Stomach smooth muscle (tissue), 2 donors: ENCODE data around the gene RABEP2.

Experiments
- H3K27ac ChIP-seq: one replicate; pipeline ENCODE4 v1.7.0; 2013; ENCODE audit warnings: mild to moderate bottlenecking, low read length, inconsistent platforms
- H3K27me3 ChIP-seq, 2 donors: one replicate each; pipeline ENCODE4 v1.7.0; 2013; ENCODE audit warnings: low read length in 2 of 2; ENCODE audit not compliant: insufficient read depth in 2 of 2, control insufficient read depth in 1 of 2
- H3K36me3 ChIP-seq, 2 donors: one replicate each; pipeline ENCODE4 v1.7.0; 2013; ENCODE audit warnings: low read length in 2 of 2; ENCODE audit not compliant: control insufficient read depth in 2 of 2, insufficient read depth in 2 of 2
- H3K4me1 ChIP-seq: one replicate; pipeline ENCODE4 v1.7.0; 2013; ENCODE audit warnings: low read length; ENCODE audit not compliant: control insufficient read depth, insufficient read depth
- H3K4me3 ChIP-seq, 2 donors: one replicate each; pipeline ENCODE4 v1.7.0; 2013; ENCODE audit warnings: low read length in 2 of 2
- H3K9ac ChIP-seq, 2 donors: one replicate each; pipeline ENCODE4 v1.7.0; 2013; ENCODE audit warnings: low read length in 2 of 2, mild to moderate bottlenecking in 1 of 2
- H3K9me3 ChIP-seq, 2 donors: one replicate each; pipeline ENCODE4 v1.7.0; 2013; ENCODE audit warnings: low read length in 2 of 2; ENCODE audit not compliant: control insufficient read depth in 2 of 2
- donor health status: healthy.
- donor health status: Pancreatic carcinoma.

RABEP2 gene

DNA sequence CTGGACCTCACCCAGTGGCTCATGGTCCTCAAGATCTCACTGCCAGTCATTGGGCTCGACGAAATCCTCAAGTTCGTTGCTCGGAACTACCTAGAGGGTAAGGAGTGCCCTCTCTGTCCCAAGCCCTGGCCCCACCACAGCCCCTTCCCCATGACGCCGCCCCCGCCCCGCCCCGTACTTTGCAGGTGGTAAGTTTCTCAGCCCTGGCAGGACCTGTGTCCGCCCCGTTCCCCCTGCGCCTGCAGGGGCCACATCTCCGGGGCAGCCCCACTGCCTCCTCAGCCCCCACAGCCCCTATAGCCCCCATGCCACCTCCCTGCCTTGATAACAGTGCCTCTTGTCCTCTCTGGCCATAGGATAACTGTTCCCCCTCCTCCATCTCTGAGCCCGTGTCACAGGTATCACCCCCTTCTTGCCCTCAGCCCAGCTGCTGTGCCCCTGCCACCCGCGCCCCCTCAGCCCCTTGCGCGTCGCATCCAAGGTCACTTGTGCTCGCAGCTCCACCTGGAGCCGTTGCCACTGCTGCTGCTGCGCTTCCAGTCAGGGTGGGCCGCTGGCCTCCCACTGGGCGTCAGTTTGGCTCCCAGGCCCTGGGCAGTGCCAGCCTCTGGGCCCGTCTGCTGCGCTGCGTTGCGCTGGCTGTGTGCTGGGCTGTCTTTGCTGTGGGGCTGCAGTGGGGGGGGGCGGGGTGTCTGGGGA lies 21.5 kb downstream of the RABEP2 start:
- Histone ChIP-seq H3K27me3 (no peaks in the 10 kb centered on the region), H3K9me3 (no peaks in the 10 kb centered on the region), H3K4me3 (no peak overlapping the region), H3K27ac (no peak overlapping the region), H3K36me3 (peaks cover 4 to 8% of the 10 kb centered on the region in 2 donors), H3K9ac (no peak overlapping the region), H3K4me1 (no peaks in the 10 kb centered on the region)

DNA sequence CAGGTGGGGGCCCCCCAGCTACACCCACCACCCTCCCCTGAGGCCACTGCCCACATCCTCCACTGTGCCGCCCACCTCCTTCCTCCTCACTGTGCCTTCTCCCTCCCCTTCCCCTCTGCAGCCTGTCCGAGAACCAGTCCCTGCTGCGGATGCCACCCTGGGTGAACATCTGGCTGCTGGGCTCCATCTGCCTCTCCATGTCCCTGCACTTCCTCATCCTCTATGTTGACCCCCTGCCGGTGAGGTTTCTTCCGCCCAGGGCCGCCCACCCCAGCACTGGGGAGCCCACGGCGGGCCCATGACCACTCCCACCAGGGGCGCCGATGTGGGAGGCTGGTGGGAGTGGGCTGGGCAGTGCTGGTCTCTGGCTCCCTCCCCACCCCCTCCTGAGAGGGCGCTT lies 22.1 kb downstream of the RABEP2 start:
- no peaks in the 10 kb centered on the region for H3K4me1 ChIP-seq
- H3K36me3 ChIP-seq: peaks cover 0 to 4% of the 10 kb centered on the region in 2 donors
- no peak overlapping the region for H3K9ac ChIP-seq
- no peak overlapping the region for H3K27ac ChIP-seq
- no peaks in the 10 kb centered on the region for H3K9me3 ChIP-seq
- H3K4me3 ChIP-seq: no peak overlapping the region
- H3K27me3 ChIP-seq: no peaks in the 10 kb centered on the region

DNA sequence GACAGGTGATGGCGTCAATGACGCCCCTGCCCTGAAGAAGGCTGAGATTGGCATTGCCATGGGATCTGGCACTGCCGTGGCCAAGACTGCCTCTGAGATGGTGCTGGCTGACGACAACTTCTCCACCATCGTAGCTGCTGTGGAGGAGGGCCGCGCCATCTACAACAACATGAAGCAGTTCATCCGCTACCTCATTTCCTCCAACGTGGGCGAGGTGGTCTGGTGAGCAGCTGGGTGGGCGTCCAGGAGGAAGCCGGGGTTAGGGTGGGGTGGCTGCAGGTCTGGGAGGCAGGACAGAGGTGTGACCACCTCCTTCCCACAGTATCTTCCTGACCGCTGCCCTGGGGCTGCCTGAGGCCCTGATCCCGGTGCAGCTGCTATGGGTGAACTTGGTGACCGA lies 23.2 kb downstream of the RABEP2 start:
- Histone ChIP-seq H3K4me3 (no peak overlapping the region), H3K36me3 (peaks cover 0 to 4% of the 10 kb centered on the region in 2 donors), H3K9ac (no peak overlapping the region), H3K9me3 (no peaks in the 10 kb centered on the region), H3K4me1 (no peaks in the 10 kb centered on the region), H3K27me3 (no peaks in the 10 kb centered on the region), H3K27ac (no peak overlapping the region)

DNA sequence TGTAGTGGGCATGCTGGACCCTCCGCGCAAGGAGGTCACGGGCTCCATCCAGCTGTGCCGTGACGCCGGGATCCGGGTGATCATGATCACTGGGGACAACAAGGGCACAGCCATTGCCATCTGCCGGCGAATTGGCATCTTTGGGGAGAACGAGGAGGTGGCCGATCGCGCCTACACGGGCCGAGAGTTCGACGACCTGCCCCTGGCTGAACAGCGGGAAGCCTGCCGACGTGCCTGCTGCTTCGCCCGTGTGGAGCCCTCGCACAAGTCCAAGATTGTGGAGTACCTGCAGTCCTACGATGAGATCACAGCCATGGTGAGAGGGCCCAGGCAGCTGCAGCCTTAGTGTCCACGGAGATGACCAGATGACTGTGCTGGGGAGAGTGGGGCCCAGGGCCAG lies 24.4 kb downstream of the RABEP2 start:
- H3K9me3 ChIP-seq: no peaks in the 10 kb centered on the region
- no peaks in the 10 kb centered on the region for H3K4me1 ChIP-seq
- H3K4me3 ChIP-seq: no peak overlapping the region
- no peak overlapping the region for H3K27ac ChIP-seq
- peaks cover 0 to 4% of the 10 kb centered on the region in 2 donors for H3K36me3 ChIP-seq
- no peak overlapping the region for H3K9ac ChIP-seq
- H3K27me3 ChIP-seq: no peaks in the 10 kb centered on the region

DNA sequence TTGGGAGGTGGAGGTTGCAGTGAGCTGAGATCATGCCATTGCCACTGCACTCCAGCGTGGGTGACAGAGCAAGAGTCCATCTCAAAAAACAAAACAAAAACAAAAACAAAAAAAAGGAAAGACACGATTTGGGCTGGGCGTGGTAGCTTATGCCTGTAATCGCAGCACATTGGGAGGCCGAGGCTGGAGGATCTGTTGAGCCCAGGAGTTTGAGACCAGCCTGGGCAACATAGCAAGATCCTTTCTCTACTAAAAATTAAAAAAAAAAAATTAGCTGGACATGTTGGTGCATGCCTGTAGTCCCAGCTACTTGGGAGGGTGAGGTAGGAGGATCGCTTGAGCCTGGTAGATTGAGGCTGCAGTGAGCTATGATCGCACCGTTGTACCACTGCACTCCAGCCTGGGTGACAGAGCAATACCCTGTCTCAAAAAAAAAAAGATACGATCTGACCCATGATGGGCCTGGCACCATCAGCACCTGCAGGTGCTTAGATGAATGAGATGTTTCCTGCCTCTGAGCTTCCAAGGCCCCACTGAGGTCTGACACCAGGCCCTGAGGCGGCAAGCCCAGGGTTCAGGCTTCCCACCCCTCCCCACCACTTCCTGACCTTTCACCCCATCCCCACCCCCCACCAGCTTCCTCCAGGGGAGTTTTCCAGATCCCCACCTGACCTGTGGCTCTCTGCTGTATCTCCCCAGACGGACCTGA lies 25.0 kb downstream of the RABEP2 start:
- Histone ChIP-seq H3K36me3 (peaks cover 0 to 3% of the 10 kb centered on the region in 2 donors), H3K4me1 (no peaks in the 10 kb centered on the region), H3K27me3 (no peaks in the 10 kb centered on the region), H3K9ac (no peak overlapping the region), H3K9me3 (no peaks in the 10 kb centered on the region), H3K4me3 (no peak overlapping the region), H3K27ac (no peak overlapping the region)

DNA sequence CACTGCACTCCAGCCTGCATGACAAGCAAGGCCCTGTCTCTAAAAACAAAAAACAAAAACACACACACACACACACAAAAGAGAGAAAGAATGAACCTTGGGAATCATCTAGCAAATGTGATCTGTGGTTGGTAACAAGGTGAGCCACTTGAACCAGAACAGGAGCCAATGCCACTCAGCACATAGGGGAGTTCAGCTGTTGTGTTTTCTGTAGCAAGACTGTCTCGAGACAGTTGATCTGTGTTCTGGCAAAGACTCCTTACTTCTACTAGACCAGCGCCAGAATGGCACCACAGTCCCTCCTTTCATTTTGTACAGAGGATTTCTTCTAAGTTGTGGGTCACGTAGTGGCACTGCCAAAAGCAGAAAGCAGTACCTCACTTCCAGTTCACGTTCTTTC lies 26.1 kb downstream of the RABEP2 start:
- no peak overlapping the region for H3K27ac ChIP-seq
- H3K4me3 ChIP-seq: no peak overlapping the region
- H3K9ac ChIP-seq: no peak overlapping the region
- no peaks in the 10 kb centered on the region for H3K9me3 ChIP-seq
- H3K27me3 ChIP-seq: no peaks in the 10 kb centered on the region
- H3K36me3 ChIP-seq: no peaks in the 10 kb centered on the region
- no peaks in the 10 kb centered on the region for H3K4me1 ChIP-seq

DNA sequence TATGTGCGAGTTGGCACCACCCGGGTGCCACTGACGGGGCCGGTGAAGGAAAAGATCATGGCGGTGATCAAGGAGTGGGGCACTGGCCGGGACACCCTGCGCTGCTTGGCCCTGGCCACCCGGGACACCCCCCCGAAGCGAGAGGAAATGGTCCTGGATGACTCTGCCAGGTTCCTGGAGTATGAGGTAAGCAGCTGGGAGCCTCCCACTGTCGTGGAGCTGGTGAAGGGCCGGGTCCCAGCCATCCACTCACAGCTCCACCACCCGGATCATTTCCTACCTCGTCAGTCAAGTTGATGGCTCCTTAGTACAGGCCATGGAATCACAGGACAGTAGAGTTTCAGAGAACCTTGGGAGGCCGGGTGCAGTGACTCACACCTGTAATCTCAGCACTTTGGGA lies 26.8 kb downstream of the RABEP2 start:
- Histone ChIP-seq H3K27me3 (no peaks in the 10 kb centered on the region), H3K27ac (no peak overlapping the region), H3K36me3 (no peaks in the 10 kb centered on the region), H3K4me3 (no peak overlapping the region), H3K4me1 (no peaks in the 10 kb centered on the region), H3K9ac (no peak overlapping the region), H3K9me3 (no peaks in the 10 kb centered on the region)

DNA sequence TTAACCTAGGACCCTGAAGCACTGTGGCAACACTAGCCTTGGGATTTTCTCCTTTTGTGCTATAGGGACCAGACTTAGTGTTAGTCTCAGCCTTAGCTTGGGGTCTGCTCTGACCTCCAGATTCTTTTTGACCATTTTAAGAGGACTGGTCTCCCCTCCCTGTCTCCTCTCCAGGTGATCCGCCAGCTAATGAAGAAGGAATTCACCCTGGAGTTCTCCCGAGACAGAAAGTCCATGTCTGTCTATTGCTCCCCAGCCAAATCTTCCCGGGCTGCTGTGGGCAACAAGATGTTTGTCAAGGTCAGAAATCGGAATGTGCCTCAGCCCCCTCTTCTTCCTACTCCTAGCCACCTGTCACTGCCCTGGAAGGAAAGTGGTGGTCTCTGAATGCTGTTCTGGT lies 27.2 kb downstream of the RABEP2 start:
- H3K9ac ChIP-seq: no peak overlapping the region
- no peaks in the 10 kb centered on the region for H3K9me3 ChIP-seq
- H3K4me1 ChIP-seq: no peaks in the 10 kb centered on the region
- H3K27ac ChIP-seq: no peak overlapping the region
- no peak overlapping the region for H3K4me3 ChIP-seq
- H3K27me3 ChIP-seq: no peaks in the 10 kb centered on the region
- H3K36me3 ChIP-seq: no peaks in the 10 kb centered on the region

DNA sequence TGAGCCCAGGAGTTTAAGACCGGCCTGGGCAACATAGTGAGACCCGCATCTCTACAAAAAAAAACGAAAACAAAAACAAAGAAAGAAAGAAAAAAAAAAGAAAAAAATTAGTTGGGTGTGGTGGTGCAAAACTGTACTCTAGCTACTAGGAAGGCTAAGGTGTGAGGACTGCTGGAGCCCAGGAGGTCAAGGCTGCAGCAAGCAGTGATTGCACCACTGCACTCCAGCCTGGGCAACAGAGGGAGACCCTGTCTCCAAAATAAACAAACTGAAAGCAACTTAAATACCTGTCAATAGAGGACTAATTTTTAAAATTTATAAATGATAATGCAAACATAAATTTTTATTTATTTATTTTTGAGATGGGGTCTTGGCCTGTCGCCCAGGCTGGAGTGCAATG lies 29.4 kb downstream of the RABEP2 start:
- no peaks in the 10 kb centered on the region for H3K4me1 ChIP-seq
- H3K9ac ChIP-seq: no peak overlapping the region
- no peaks in the 10 kb centered on the region for H3K27me3 ChIP-seq
- no peak overlapping the region for H3K27ac ChIP-seq
- no peaks in the 10 kb centered on the region for H3K36me3 ChIP-seq
- H3K9me3 ChIP-seq: no peaks in the 10 kb centered on the region
- H3K4me3 ChIP-seq: no peak overlapping the region

DNA sequence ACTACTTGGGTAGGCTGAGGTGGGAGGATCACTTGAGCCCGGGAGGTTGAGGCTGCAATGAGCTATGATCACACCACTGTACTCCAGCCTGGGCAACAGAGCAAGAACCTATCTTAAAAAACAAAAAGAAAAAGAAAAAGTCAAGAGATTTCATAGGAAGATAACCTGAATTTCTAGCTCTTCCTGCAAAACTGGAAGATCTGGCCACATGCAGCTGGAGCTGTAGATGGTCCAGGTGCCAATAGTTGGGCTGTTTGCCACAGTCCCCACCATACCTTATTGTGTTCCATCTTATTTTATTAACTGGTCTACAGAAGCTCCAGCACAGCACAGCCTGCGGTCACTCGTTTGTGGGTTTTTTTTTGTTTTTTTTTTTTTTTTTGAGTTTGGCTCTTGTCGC lies 31.7 kb downstream of the RABEP2 start:
- no peak overlapping the region for H3K27ac ChIP-seq
- H3K9me3 ChIP-seq: no peaks in the 10 kb centered on the region
- H3K9ac ChIP-seq: no peak overlapping the region
- no peak overlapping the region for H3K4me3 ChIP-seq
- no peaks in the 10 kb centered on the region for H3K36me3 ChIP-seq
- H3K4me1 ChIP-seq: no peaks in the 10 kb centered on the region
- no peaks in the 10 kb centered on the region for H3K27me3 ChIP-seq
